NT2/D1 (cell line): ENCODE results near the gene SIK3.

Source experiments
- SUZ12 ChIP-seq: IDR thresholded peaks from 2 replicates; pipeline ENCODE4 v1.6.1; 2011; ENCODE audit not compliant: insufficient read length, insufficient read depth; ENCODE audit errors: extremely low read depth
- YY1 ChIP-seq: IDR thresholded peaks from 2 replicates; pipeline ENCODE4 v1.6.1; 2011; ENCODE audit not compliant: insufficient read length, insufficient read depth
- ZNF274 ChIP-seq: IDR thresholded peaks from 2 replicates; pipeline ENCODE4 v1.6.1; 2011; ENCODE audit warnings: mild to moderate bottlenecking, low read depth, low read length

DNA sequence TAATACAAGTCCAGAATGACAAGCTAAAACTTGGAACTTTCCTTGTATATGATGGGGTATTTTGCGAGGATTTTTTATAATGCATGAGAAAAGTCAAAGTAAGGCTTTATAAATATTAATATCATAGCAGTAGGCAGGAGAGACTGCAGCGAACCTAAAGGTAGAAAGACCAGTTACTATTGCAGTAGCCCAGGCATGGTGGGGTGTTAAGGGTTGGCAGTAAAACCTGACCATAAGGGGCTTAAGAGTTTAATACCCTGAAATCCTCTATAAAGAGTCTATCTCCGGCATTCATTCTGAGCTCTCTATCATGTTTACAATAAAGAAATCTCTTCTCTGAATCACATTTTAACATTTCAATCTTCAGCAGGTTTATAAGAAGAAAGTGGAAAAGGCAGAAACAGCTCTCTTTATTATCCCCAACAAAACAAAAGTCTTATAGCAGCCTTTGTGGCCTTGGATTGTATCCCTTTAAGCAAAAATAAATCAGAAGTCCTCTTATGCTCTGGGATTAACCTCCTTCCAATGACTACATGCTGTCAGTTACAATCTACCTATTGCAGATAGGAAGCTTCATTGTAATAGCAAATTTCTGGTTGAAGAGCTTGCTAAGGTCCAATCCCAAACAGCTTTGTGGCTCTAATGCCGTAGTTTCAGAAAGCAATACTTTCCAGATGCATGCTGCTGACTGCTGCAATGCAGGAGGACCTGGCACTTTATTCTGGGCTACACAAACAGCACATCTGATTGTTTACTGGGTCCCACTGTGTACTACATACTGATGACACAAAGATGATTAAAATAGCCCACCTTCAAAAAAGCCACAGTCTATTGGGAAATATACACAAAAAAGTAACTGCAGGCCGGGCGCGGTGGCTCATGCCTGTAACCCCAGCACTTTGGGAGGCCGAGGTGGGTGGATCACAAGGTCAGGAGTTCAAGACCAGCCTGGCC lies 45.8 kb downstream of the SIK3 start:
- TF ChIP-seq ZNF274 (no peak), SUZ12 (no peak), YY1 (no peak)
